WTC11 (cell line): Measurements from ENCODE around the gene SLC6A1. TPM values are rescaled to one million over a fixed set of nuclear protein-coding genes. Genes with fewer than 3 reads are reported as not detected.

Experiments used
- ATAC-seq: fragments of 200-7000 bp; cut with Tn5 transposase; 2 replicates; pipeline ENCODE4 v1.10.0; 2021; ENCODE audit warnings: mild to moderate bottlenecking, moderate library complexity
- CTCF ChIA-PET: fragments of 300-600 bp; sonication (Branson Sonifier 250); formaldehyde crosslinking; loops from one replicate; lab custom pipeline; 2021; ENCODE audit warnings: antibody characterized with exemption; lab: Charles Lee
- POLR2A ChIA-PET: fragments of 350-600 bp; sonication (Branson Sonifier 250); formaldehyde crosslinking; loops from one replicate; lab custom pipeline; 2021; ENCODE audit warnings: antibody characterized with exemption; lab: Charles Lee
- DNase-seq: peaks from one replicate; pipeline ENCODE4 v3.0.0; 2021; ENCODE audit warnings: low spot score
- H3K27ac Mint-ChIP-seq: 2 replicates; pipeline ENCODE4 v1.8.0; 2021; ENCODE audit warnings: mixed read lengths
- H3K27me3 Mint-ChIP-seq: 2 replicates; pipeline ENCODE4 v1.8.0; 2021; ENCODE audit warnings: low read depth, mild to moderate bottlenecking, moderate library complexity, mixed read lengths
- H3K36me3 Mint-ChIP-seq: 2 replicates; pipeline ENCODE4 v1.8.0; 2021; ENCODE audit warnings: mixed read lengths
- H3K4me1 Mint-ChIP-seq: 2 replicates; pipeline ENCODE4 v1.8.0; 2022; ENCODE audit warnings: mixed read lengths
- H3K4me3 Mint-ChIP-seq: 2 replicates; pipeline ENCODE4 v1.8.0; 2021; ENCODE audit warnings: mild to moderate bottlenecking, moderate library complexity, mixed read lengths
- H3K9me3 Mint-ChIP-seq: 2 replicates; pipeline ENCODE4 v1.8.0; 2021; ENCODE audit warnings: mixed read lengths
- ATF3 ChIP-seq: sonication (generic); formaldehyde crosslinking; conservative IDR thresholded peaks from 2 replicates; pipeline ENCODE4 v1.8.1; 2022; ENCODE audit warnings: mild to moderate bottlenecking, missing genetic modification reagents
- ATF6 ChIP-seq: sonication (generic); formaldehyde crosslinking; IDR thresholded peaks from 2 replicates; pipeline ENCODE4 v1.8.1; 2023; ENCODE audit warnings: mild to moderate bottlenecking, missing genetic modification reagents
- CREB1 ChIP-seq: sonication (generic); formaldehyde crosslinking; IDR thresholded peaks from 2 replicates; pipeline ENCODE4 v1.8.0; 2023; ENCODE audit warnings: mild to moderate bottlenecking, missing genetic modification reagents
- CREM ChIP-seq: sonication (generic); formaldehyde crosslinking; IDR thresholded peaks from 2 replicates; pipeline ENCODE4 v1.8.1; 2022; ENCODE audit warnings: mild to moderate bottlenecking, missing genetic modification reagents, moderate library complexity
- FOXJ3 ChIP-seq: sonication (generic); formaldehyde crosslinking; IDR thresholded peaks from 2 replicates; pipeline ENCODE4 v1.9.0; 2021; ENCODE audit warnings: missing genetic modification reagents, mild to moderate bottlenecking, borderline replicate concordance
- GABPB1 ChIP-seq: sonication (generic); formaldehyde crosslinking; IDR thresholded peaks from 2 replicates; pipeline ENCODE4 v1.8.1; 2023; ENCODE audit warnings: mild to moderate bottlenecking, missing genetic modification reagents
- HMGXB4 ChIP-seq: sonication (generic); formaldehyde crosslinking; IDR thresholded peaks from 2 replicates; pipeline ENCODE4 v1.8.1; 2023; ENCODE audit warnings: mild to moderate bottlenecking, moderate library complexity, missing genetic modification reagents
- IRF1 ChIP-seq: sonication (generic); formaldehyde crosslinking; IDR thresholded peaks from 2 replicates; pipeline ENCODE4 v1.8.0; 2023; ENCODE audit warnings: missing genetic modification reagents
- JUN ChIP-seq: sonication (generic); formaldehyde crosslinking; IDR thresholded peaks from 2 replicates; pipeline ENCODE4 v1.8.0; 2023; ENCODE audit warnings: mild to moderate bottlenecking, missing genetic modification reagents
- MLX ChIP-seq: sonication (generic); formaldehyde crosslinking; IDR thresholded peaks from 2 replicates; pipeline ENCODE4 v1.8.1; 2023; ENCODE audit warnings: mild to moderate bottlenecking, missing genetic modification reagents, moderate library complexity
- MXD4 ChIP-seq: fragments of 250-450 bp; sonication (Bioruptor Pico); IDR thresholded peaks from 2 replicates; pipeline ENCODE4 v1.8.0; 2021; ENCODE audit warnings: mild to moderate bottlenecking, moderate library complexity, borderline replicate concordance
- NFYB ChIP-seq: sonication (generic); formaldehyde crosslinking; conservative IDR thresholded peaks from 2 replicates; pipeline ENCODE4 v1.8.0; 2022; ENCODE audit warnings: low read depth, missing genetic modification reagents
- NR2C2 ChIP-seq: sonication (generic); formaldehyde crosslinking; IDR thresholded peaks from 2 replicates; pipeline ENCODE4 v1.8.0; 2022; ENCODE audit warnings: mild to moderate bottlenecking, missing genetic modification reagents
- OVOL2 ChIP-seq: fragments of 250-450 bp; sonication (Bioruptor Pico); IDR thresholded peaks from 2 replicates; pipeline ENCODE4 v1.9.0; 2021; ENCODE audit warnings: mild to moderate bottlenecking, borderline replicate concordance
- PRDM15 ChIP-seq: sonication (generic); formaldehyde crosslinking; IDR thresholded peaks from 2 replicates; pipeline ENCODE4 v1.8.0; 2022; ENCODE audit warnings: missing genetic modification reagents
- PRRX2 ChIP-seq: fragments of 250-450 bp; sonication (Bioruptor Pico); IDR thresholded peaks from 2 replicates; pipeline ENCODE4 v1.8.0; 2021; ENCODE audit warnings: mild to moderate bottlenecking
- RORB ChIP-seq: fragments of 250-450 bp; sonication (Bioruptor Pico); IDR thresholded peaks from 2 replicates; pipeline ENCODE4 v1.9.0; 2021; ENCODE audit warnings: mild to moderate bottlenecking
- SMAD3 ChIP-seq: sonication (generic); formaldehyde crosslinking; IDR thresholded peaks from 2 replicates; pipeline ENCODE4 v1.8.0; 2022; ENCODE audit warnings: missing genetic modification reagents, mild to moderate bottlenecking, borderline replicate concordance
- SMAD4 ChIP-seq: sonication (generic); formaldehyde crosslinking; IDR thresholded peaks from 2 replicates; pipeline ENCODE4 v1.8.0; 2022; ENCODE audit warnings: mild to moderate bottlenecking, missing genetic modification reagents
- SP1 ChIP-seq: sonication (generic); formaldehyde crosslinking; conservative IDR thresholded peaks from 2 replicates; pipeline ENCODE4 v1.8.1; 2022; ENCODE audit warnings: missing genetic modification reagents
- STAT6 ChIP-seq: sonication (generic); formaldehyde crosslinking; conservative IDR thresholded peaks from 2 replicates; pipeline ENCODE4 v1.8.1; 2023; ENCODE audit warnings: mild to moderate bottlenecking, low read depth, missing genetic modification reagents, moderate library complexity
- TP53 ChIP-seq: sonication (generic); formaldehyde crosslinking; IDR thresholded peaks from 2 replicates; pipeline ENCODE4 v1.8.1; 2023; ENCODE audit warnings: mild to moderate bottlenecking, missing genetic modification reagents
- ZBTB21 ChIP-seq: sonication (generic); formaldehyde crosslinking; IDR thresholded peaks from 2 replicates; pipeline ENCODE4 v1.8.1; 2023; ENCODE audit warnings: mild to moderate bottlenecking, missing genetic modification reagents, borderline replicate concordance
- ZMAT4 ChIP-seq: fragments of 250-450 bp; sonication (Bioruptor Pico); IDR thresholded peaks from 2 replicates; pipeline ENCODE4 v1.9.0; 2021; ENCODE audit warnings: mild to moderate bottlenecking
- ZNF263 ChIP-seq: sonication (generic); formaldehyde crosslinking; IDR thresholded peaks from 2 replicates; pipeline ENCODE4 v1.8.1; 2022; ENCODE audit warnings: low read depth, mild to moderate bottlenecking, moderate library complexity, missing genetic modification reagents
- total RNA-seq: library from RNA; stranded (reverse); gene quantifications from 3 replicates; pipeline ENCODE4 v1.2.3, GENCODE V29; 2021

SLC6A1 gene
- total RNA-seq, 1 experiment from 2014 or later: 0.72 TPM

GRCh38 chr3:10964537-10965167 is 27.9 kb upstream of the SLC6A1 start (continued):
- TF ChIP-seq MXD4 (CRISPR knock-in tag) (no peak), SMAD3 (CRISPR knock-in tag) (0 out of 2 replicates have a peak, but pooled peaks have one; percentile 57), ZBTB21 (CRISPR knock-in tag) (no peak), NFYB (CRISPR knock-in tag) (no peak), RORB (no peak), JUN (CRISPR knock-in tag) (peak; percentile 54; the same call in 1 of the 2 replicates), ZMAT4 (CRISPR knock-in tag) (no peak), IRF1 (CRISPR knock-in tag) (no peak), ATF6 (CRISPR knock-in tag) (no peak), TP53 (CRISPR knock-in tag) (no peak), PRRX2 (CRISPR knock-in tag) (no peak), SP1 (CRISPR knock-in tag) (no peak), PRDM15 (CRISPR knock-in tag) (no peak)
- TF ChIP-seq, all 79 proteins: peak for 12

- ChIA-PET CTCF (interaction anchor here (0.9 to 2.5 kb wide), 6 partner anchors 17 to 237 kb away, joined by 3 to 9 read pairs (median 6); no protein-coding TSS in a partner anchor), POLR2A (no interaction called here)
- Mint-ChIP-seq H3K4me3 (no peak overlapping the region), H3K9me3 (0 out of 2 replicates have a peak, but pooled peaks cover 3% of the 10 kb centered on the region), H3K36me3 (no peaks in the 10 kb centered on the region), H3K27me3 (peaks cover 5% of the 10 kb centered on the region), H3K4me1 (peaks cover 33% of the 10 kb centered on the region), H3K27ac (no peak overlapping the region)
- no peak for DNase-seq
- ATAC-seq: peak; percentile 33
- TF ChIP-seq GABPB1 (CRISPR knock-in tag): no peak
- TF ChIP-seq MLX (CRISPR knock-in tag): no peak
- TF ChIP-seq CREB1: no peak
- no peak for TF ChIP-seq NR2C2 (CRISPR knock-in tag)
- no peak for TF ChIP-seq FOXJ3 (CRISPR knock-in tag)
- no peak for TF ChIP-seq SMAD4 (CRISPR knock-in tag)
- TF ChIP-seq OVOL2 (CRISPR knock-in tag): no peak
- no peak for TF ChIP-seq STAT6 (CRISPR knock-in tag)
- no peak for TF ChIP-seq ZNF263 (CRISPR knock-in tag)
- TF ChIP-seq ATF3 (CRISPR knock-in tag): no peak
- no peak for TF ChIP-seq JUN (CRISPR knock-in tag)
- no peak for TF ChIP-seq HMGXB4 (CRISPR knock-in tag)
- TF ChIP-seq RORB: no peak
- TF ChIP-seq CREM (CRISPR knock-in tag): no peak
Observed at GRCh38 chr3:10968401-10968800, 24.1 kb upstream of the SLC6A1 start.
